A549 (cell line): ENCODE data around the gene FGF19. TPM values are rescaled to one million over a fixed set of nuclear protein-coding genes. Genes with fewer than 3 reads are reported as not detected.

Source experiments
- ATAC-seq, 2 experiments: fragments of 200-7000 bp in 1 of 2; fragments of >200 bp in 1 of 2; cut with Nextera tagmentation in 1 of 2; cut with Tn5 transposase in 1 of 2; 3 replicates each; pipeline versions ENCODE4 v1.8.0 to v1.9.1; 2018 to 2020; ENCODE audit warnings: mild to moderate bottlenecking in 1 of 2, moderate library complexity in 1 of 2
- CTCF ChIA-PET: fragments of 300-600 bp; sonication (Branson Sonifier 250); formaldehyde crosslinking; extraction: SDS; loops from one replicate; lab custom pipeline; 2021; ENCODE audit warnings: antibody characterized with exemption, inconsistent platforms; lab: Yijun Ruan, JAX
- POLR2A ChIA-PET: fragments of 350-600 bp; formaldehyde crosslinking; extraction: SDS; loops from one replicate; lab custom pipeline; 2021; ENCODE audit warnings: antibody characterized with exemption, inconsistent platforms; lab: Yijun Ruan, JAX
- DNase-seq, 2 experiments: peaks; one replicate each; pipeline versions ENCODE4 v3.0.0 to v3.0.0-alpha.2; 2011 to 2016; ENCODE audit warnings: low read depth in 1 of 2, low spot score in 1 of 2
- FAIRE-seq: peaks from 2 replicates; lab custom pipeline; 2011; peaks lifted over from hg19 to GRCh38; lab: Jason Lieb, UNC
- H3K27ac ChIP-seq, 2 experiments: fragments of >200 bp; sonication (Bioruptor Twin); formaldehyde crosslinking; 3 replicates each; pipeline ENCODE4 v1.5.1; 2016 to 2017
- H3K4me1 ChIP-seq: fragments of >200 bp; sonication (Bioruptor Twin); formaldehyde crosslinking; 3 replicates; pipeline ENCODE4 v1.6.1; 2016
- H3K4me2 ChIP-seq: fragments of >200 bp; sonication (Bioruptor Twin); formaldehyde crosslinking; 3 replicates; pipeline ENCODE4 v1.6.1; 2016
- H3K4me3 ChIP-seq: fragments of >200 bp; sonication (Bioruptor Twin); formaldehyde crosslinking; 3 replicates; pipeline ENCODE4 v1.5.1; 2016
- H3K9me3 ChIP-seq: fragments of >200 bp; sonication (Bioruptor Twin); formaldehyde crosslinking; 3 replicates; pipeline ENCODE4 v1.6.1; 2016
- BHLHE40 ChIP-seq: IDR thresholded peaks from 2 replicates; pipeline ENCODE4 v1.6.1; 2012; ENCODE audit warnings: low read depth, low read length, inconsistent platforms
- CEBPB ChIP-seq, 2 experiments: fragments of >200 bp in 1 of 2; sonication (Bioruptor Twin) in 1 of 2; formaldehyde crosslinking in 1 of 2; IDR thresholded peaks; 2 replicates each; pipeline ENCODE4 v1.6.1; 2012 to 2016
- CHD2 ChIP-seq: fragments of 150-350 bp; IDR thresholded peaks from 2 replicates; pipeline ENCODE4 v1.6.1; 2014; ENCODE audit warnings: low read length; ENCODE audit not compliant: partially characterized antibody
- CHD4 ChIP-seq: fragments of 200-600 bp; sonication (generic); IDR thresholded peaks from 2 replicates; pipeline ENCODE4 v1.6.1; 2016; ENCODE audit warnings: antibody characterized with exemption, mild to moderate bottlenecking, borderline replicate concordance
- EHF ChIP-seq: fragments of 250-450 bp; sonication (Bioruptor Pico); IDR thresholded peaks from 2 replicates; pipeline ENCODE4 v1.5.0; 2020; ENCODE audit warnings: mild to moderate bottlenecking
- EHMT2 ChIP-seq: fragments of 200-600 bp; sonication (generic); IDR thresholded peaks from 2 replicates; pipeline ENCODE4 v1.6.1; 2016; ENCODE audit warnings: antibody characterized with exemption, low read depth, mild to moderate bottlenecking, moderate library complexity
- EP300 ChIP-seq, 2 experiments: fragments of >200 bp; sonication (Bioruptor Twin); formaldehyde crosslinking; IDR thresholded peaks; 2 replicates in 1 of 2; 3 replicates in 1 of 2; pipeline ENCODE4 v1.6.1; 2016 to 2017
- FOSB ChIP-seq: fragments of 250-450 bp; sonication (Bioruptor Pico); IDR thresholded peaks from 2 replicates; pipeline ENCODE4 v1.5.0; 2020; ENCODE audit warnings: mild to moderate bottlenecking, moderate library complexity
- HMGXB4 ChIP-seq: fragments of 250-450 bp; sonication (Bioruptor Pico); IDR thresholded peaks from 2 replicates; pipeline ENCODE4 v1.5.0; 2021; ENCODE audit warnings: mild to moderate bottlenecking, moderate library complexity, borderline replicate concordance
- JUNB ChIP-seq: fragments of >200 bp; sonication (Bioruptor Twin); formaldehyde crosslinking; IDR thresholded peaks from 2 replicates; pipeline ENCODE4 v1.6.1; 2016
- KDM5A ChIP-seq: fragments of 200-600 bp; sonication (generic); IDR thresholded peaks from 2 replicates; pipeline ENCODE4 v1.6.1; 2016; ENCODE audit warnings: antibody characterized with exemption, mild to moderate bottlenecking
- MAZ ChIP-seq: fragments of 150-350 bp; IDR thresholded peaks from 2 replicates; pipeline ENCODE4 v1.6.1; 2014; ENCODE audit warnings: antibody characterized with exemption, low read depth, low read length, borderline replicate concordance
- NPAS2 ChIP-seq: fragments of 250-450 bp; sonication (Bioruptor Pico); IDR thresholded peaks from 2 replicates; pipeline ENCODE4 v1.8.0; 2022; ENCODE audit warnings: mild to moderate bottlenecking, moderate library complexity, borderline replicate concordance
- NR3C1 ChIP-seq: fragments of >200 bp; sonication (Bioruptor Twin); formaldehyde crosslinking; IDR thresholded peaks from 3 replicates; pipeline ENCODE4 v1.6.1; 2017
- PHF8 ChIP-seq: fragments of 200-600 bp; sonication (generic); IDR thresholded peaks from 2 replicates; pipeline ENCODE4 v1.6.1; 2016; ENCODE audit warnings: low read depth, mild to moderate bottlenecking, antibody characterized with exemption, moderate library complexity, borderline replicate concordance
- POLR2A ChIP-seq: IDR thresholded peaks from 2 replicates; pipeline ENCODE4 v1.6.1; 2012; ENCODE audit warnings: mild to moderate bottlenecking, low read length
- RAD21 ChIP-seq, 2 experiments: fragments of >200 bp in 1 of 2; sonication (Bioruptor Twin) in 1 of 2; formaldehyde crosslinking in 1 of 2; IDR thresholded peaks in 1 of 2; conservative IDR thresholded peaks in 1 of 2; 2 replicates in 1 of 2; 3 replicates in 1 of 2; pipeline ENCODE4 v1.6.1; 2012 to 2018; ENCODE audit warnings: inconsistent platforms in 1 of 2
- RCOR1 ChIP-seq: fragments of 150-350 bp; IDR thresholded peaks from 2 replicates; pipeline ENCODE4 v1.6.1; 2014; ENCODE audit warnings: antibody characterized with exemption, low read length, low read depth
- RNF2 ChIP-seq: fragments of 200-600 bp; sonication (generic); IDR thresholded peaks from 2 replicates; pipeline ENCODE4 v1.6.1; 2016; ENCODE audit warnings: low read depth, mild to moderate bottlenecking, antibody characterized with exemption, moderate library complexity, borderline replicate concordance
- SMC3 ChIP-seq: fragments of >200 bp; sonication (Bioruptor Twin); formaldehyde crosslinking; IDR thresholded peaks from 3 replicates; pipeline ENCODE4 v1.6.1; 2018; ENCODE audit warnings: inconsistent platforms
- USF2 ChIP-seq: fragments of 450-650 bp; IDR thresholded peaks from 2 replicates; pipeline ENCODE4 v1.6.1; 2014; ENCODE audit warnings: antibody characterized with exemption
- ZNF302 ChIP-seq: fragments of 250-450 bp; sonication (Bioruptor Pico); IDR thresholded peaks from 2 replicates; pipeline ENCODE4 v1.9.0; 2021; ENCODE audit warnings: inconsistent platforms, mild to moderate bottlenecking, moderate library complexity
- ZSCAN20 ChIP-seq: fragments of 250-450 bp; sonication (Bioruptor Pico); IDR thresholded peaks from 2 replicates; pipeline ENCODE4 v1.8.0; 2022; ENCODE audit warnings: mild to moderate bottlenecking, moderate library complexity
- WGBS: methylation state at CpG from one replicate; pipeline ENCODE4 v1.1.6; 2017; ENCODE audit errors: missing lambda C conversion rate; 5-methylcytosine and 5-hydroxymethylcytosine counted together
- polyA plus RNA-seq, 4 experiments: library from polyadenylated mRNA; depleted of rRNA in 3 of 4; stranded (reverse); fragments of >200 nt; fragmentation: RNase III in 1 of 4; extraction: RNeasy Plus Mini Kit Qiagen cat#74134 plus additional on column Dnase treatment in 1 of 4; gene quantifications; 2 replicates in 3 of 4; 3 replicates in 1 of 4; pipeline ENCODE4 v1.2.3, GENCODE V29; 2011 to 2017
- TF ChIP-seq, protein P1 (sequence below): IDR thresholded peaks from 2 replicates; pipeline ENCODE4 v1.6.1; 2012
- TF ChIP-seq, protein P2 (sequence below): fragments of 200-600 bp; sonication (generic); IDR thresholded peaks from 2 replicates; pipeline ENCODE4 v1.6.1; 2016; ENCODE audit warnings: antibody characterized with exemption, mild to moderate bottlenecking, moderate library complexity
- TF ChIP-seq, protein P3 (sequence below): fragments of 250-450 bp; sonication (Bioruptor Pico); IDR thresholded peaks from 2 replicates; pipeline ENCODE4 v1.5.0; 2020; ENCODE audit warnings: low read depth, mild to moderate bottlenecking, moderate library complexity
- TF ChIP-seq, protein P4 (sequence below): fragments of >200 bp; sonication (Bioruptor Twin); formaldehyde crosslinking; IDR thresholded peaks from 3 replicates; pipeline ENCODE4 v1.6.1; 2016
- TF ChIP-seq, protein P5 (sequence below): fragments of >200 bp; sonication (Bioruptor Twin); formaldehyde crosslinking; IDR thresholded peaks from 3 replicates; pipeline ENCODE4 v1.5.1; 2016

FGF19 gene
- polyA plus RNA-seq, 2 of the 4 experiments (the other 2 are of a cell fraction): 0.05 to 0.31 TPM

DNA sequence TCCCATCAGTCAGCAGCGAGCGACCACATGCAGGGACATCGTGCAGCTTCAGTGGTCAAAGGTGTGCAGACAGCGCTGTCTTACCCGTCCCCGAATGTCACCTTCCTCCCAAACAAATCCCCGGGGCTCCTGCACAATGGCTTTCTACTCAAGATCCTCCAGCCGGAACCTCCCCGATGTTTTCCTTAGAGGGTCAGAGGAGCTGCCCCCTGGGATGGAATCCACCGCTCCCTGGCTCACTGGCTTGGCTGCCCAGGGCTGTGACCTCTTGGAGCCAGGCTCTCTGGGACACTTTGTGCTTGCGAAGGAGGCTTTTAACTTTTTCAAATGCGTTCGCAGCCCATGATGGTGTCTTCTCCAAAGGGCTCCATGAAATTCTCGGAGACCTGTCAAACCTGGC lies 17.3 kb upstream of the FGF19 start:
- ChIA-PET POLR2A (no interaction called here), CTCF (interaction anchor here (0.5 to 1.8 kb wide), 14 partner anchors 9 to 623 kb away, joined by 3 to 6 read pairs (median 4); no protein-coding TSS in a partner anchor)
- FAIRE-seq (no peak), ATAC-seq (no peak), DNase-seq (no peak)
- no peaks in the 10 kb centered on the region for H3K4me1 ChIP-seq
- H3K9me3 ChIP-seq: no peaks in the 10 kb centered on the region
- H3K27ac ChIP-seq: no peak overlapping the region
- H3K4me3 ChIP-seq: no peak overlapping the region
- TF ChIP-seq CEBPB (IDR thresholded peaks at IDR 0.05) (no peak), HMGXB4 (no peak), SMC3 (no peak), RAD21 (conservative IDR thresholded peaks at IDR 0.05 in 1 of 2, IDR thresholded peaks at IDR 0.05 in 1 of 2) (no peak), RCOR1 (no peak), RNF2 (no peak), ZSCAN20 (CRISPR knock-in tag) (no peak), KDM5A (no peak), BHLHE40 (no peak), MAZ (no peak), EHMT2 (no peak)
- TF ChIP-seq, protein P1, sequence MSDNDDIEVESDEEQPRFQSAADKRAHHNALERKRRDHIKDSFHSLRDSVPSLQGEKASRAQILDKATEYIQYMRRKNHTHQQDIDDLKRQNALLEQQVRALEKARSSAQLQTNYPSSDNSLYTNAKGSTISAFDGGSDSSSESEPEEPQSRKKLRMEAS: no peak
- TF ChIP-seq, protein P2, sequence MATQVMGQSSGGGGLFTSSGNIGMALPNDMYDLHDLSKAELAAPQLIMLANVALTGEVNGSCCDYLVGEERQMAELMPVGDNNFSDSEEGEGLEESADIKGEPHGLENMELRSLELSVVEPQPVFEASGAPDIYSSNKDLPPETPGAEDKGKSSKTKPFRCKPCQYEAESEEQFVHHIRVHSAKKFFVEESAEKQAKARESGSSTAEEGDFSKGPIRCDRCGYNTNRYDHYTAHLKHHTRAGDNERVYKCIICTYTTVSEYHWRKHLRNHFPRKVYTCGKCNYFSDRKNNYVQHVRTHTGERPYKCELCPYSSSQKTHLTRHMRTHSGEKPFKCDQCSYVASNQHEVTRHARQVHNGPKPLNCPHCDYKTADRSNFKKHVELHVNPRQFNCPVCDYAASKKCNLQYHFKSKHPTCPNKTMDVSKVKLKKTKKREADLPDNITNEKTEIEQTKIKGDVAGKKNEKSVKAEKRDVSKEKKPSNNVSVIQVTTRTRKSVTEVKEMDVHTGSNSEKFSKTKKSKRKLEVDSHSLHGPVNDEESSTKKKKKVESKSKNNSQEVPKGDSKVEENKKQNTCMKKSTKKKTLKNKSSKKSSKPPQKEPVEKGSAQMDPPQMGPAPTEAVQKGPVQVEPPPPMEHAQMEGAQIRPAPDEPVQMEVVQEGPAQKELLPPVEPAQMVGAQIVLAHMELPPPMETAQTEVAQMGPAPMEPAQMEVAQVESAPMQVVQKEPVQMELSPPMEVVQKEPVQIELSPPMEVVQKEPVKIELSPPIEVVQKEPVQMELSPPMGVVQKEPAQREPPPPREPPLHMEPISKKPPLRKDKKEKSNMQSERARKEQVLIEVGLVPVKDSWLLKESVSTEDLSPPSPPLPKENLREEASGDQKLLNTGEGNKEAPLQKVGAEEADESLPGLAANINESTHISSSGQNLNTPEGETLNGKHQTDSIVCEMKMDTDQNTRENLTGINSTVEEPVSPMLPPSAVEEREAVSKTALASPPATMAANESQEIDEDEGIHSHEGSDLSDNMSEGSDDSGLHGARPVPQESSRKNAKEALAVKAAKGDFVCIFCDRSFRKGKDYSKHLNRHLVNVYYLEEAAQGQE: no peak
- H3K4me2 ChIP-seq: no peak overlapping the region
- 88% methylated on average over 14 of the region's 14 CpGs for WGBS

GRCh38 chr11:69718912-69719311 lies 15.1 kb upstream of the FGF19 start:
- no peak for ATAC-seq
- DNase-seq: no peak
- ChIA-PET POLR2A (no interaction called here), CTCF (interaction anchor here (0.6 to 4.7 kb wide), 27 partner anchors 8 to 481 kb away, joined by 3 to 25 read pairs (median 4); no protein-coding TSS in a partner anchor)
- H3K27ac ChIP-seq: no peak overlapping the region
- no peaks in the 10 kb centered on the region for H3K4me1 ChIP-seq
- H3K4me2 ChIP-seq: no peak overlapping the region
- 73% methylated on average over 7 of the region's 8 CpGs for WGBS
- no peak for FAIRE-seq
- no peak overlapping the region for H3K4me3 ChIP-seq
- no peaks in the 10 kb centered on the region for H3K9me3 ChIP-seq
- TF ChIP-seq, protein P3, sequence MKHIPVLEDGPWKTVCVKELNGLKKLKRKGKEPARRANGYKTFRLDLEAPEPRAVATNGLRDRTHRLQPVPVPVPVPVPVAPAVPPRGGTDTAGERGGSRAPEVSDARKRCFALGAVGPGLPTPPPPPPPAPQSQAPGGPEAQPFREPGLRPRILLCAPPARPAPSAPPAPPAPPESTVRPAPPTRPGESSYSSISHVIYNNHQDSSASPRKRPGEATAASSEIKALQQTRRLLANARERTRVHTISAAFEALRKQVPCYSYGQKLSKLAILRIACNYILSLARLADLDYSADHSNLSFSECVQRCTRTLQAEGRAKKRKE (CRISPR knock-in tag): no peak
- TF ChIP-seq CHD4 (no peak), JUNB (no peak), EP300 (IDR thresholded peaks at IDR 0.05) (no peak), EHMT2 (no peak), NR3C1 (no peak), BHLHE40 (no peak), EHF (no peak), USF2 (no peak), FOSB (CRISPR knock-in tag) (no peak), POLR2A (no peak), CHD2 (no peak), ZSCAN20 (CRISPR knock-in tag) (no peak), PHF8 (no peak), ZNF302 (no peak), NPAS2 (no peak)
- TF ChIP-seq, protein P4, sequence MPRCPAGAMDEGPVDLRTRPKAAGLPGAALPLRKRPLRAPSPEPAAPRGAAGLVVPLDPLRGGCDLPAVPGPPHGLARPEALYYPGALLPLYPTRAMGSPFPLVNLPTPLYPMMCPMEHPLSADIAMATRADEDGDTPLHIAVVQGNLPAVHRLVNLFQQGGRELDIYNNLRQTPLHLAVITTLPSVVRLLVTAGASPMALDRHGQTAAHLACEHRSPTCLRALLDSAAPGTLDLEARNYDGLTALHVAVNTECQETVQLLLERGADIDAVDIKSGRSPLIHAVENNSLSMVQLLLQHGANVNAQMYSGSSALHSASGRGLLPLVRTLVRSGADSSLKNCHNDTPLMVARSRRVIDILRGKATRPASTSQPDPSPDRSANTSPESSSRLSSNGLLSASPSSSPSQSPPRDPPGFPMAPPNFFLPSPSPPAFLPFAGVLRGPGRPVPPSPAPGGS: no peak
- TF ChIP-seq, protein P5, sequence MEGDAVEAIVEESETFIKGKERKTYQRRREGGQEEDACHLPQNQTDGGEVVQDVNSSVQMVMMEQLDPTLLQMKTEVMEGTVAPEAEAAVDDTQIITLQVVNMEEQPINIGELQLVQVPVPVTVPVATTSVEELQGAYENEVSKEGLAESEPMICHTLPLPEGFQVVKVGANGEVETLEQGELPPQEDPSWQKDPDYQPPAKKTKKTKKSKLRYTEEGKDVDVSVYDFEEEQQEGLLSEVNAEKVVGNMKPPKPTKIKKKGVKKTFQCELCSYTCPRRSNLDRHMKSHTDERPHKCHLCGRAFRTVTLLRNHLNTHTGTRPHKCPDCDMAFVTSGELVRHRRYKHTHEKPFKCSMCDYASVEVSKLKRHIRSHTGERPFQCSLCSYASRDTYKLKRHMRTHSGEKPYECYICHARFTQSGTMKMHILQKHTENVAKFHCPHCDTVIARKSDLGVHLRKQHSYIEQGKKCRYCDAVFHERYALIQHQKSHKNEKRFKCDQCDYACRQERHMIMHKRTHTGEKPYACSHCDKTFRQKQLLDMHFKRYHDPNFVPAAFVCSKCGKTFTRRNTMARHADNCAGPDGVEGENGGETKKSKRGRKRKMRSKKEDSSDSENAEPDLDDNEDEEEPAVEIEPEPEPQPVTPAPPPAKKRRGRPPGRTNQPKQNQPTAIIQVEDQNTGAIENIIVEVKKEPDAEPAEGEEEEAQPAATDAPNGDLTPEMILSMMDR: no peak
